Measurements from ENCODE around the gene CLCN5. TPM values are rescaled to one million over a fixed set of nuclear protein-coding genes. Genes with fewer than 3 reads are reported as not detected.

The CLCN5 gene
- total RNA-seq, 3 donors from 2014 or later: 5.0 to 7.5 (median 6.6) TPM

DNA sequence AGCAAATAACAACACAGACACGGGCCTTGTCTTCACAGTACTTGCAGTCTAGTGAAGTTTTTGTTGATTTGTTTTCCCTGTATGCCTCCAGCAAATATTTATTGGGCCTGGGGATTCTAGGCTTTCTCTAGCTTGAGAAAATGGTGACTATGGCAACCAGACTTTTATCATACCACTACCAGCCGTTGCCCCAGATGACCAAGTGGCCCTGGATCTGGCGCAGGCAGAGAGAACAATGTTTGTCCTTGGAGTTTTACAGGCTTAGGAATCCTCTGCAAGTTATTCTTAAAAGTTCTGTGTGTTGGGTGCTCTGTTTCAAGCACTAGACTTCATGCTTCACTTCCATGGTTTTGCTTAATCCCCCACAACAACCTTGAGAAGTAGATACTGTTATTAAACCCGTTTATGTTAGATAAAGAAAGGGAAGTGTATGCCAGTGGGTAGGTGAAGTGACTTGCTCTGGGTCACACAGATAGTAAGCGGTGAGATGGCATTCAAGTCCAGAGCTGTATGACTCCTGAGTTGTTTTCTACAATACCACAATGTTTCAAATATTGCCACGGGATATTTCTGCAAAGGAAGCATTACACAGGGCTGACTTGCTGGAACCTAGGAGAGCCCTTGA lies 183.8 kb downstream of the CLCN5 start:
- H3K4me3 ChIP-seq: no peak overlapping the region
- H3K27ac ChIP-seq: no peak overlapping the region
- DNase-seq (ENCODE audit: low spot score in 2 of 2): no peak
- TF ChIP-seq POLR2AphosphoS5 (IDR thresholded peaks at IDR 0.05): no peak
- TF ChIP-seq POLR2A (IDR thresholded peaks at IDR 0.05): no peak
- TF ChIP-seq, protein P1, sequence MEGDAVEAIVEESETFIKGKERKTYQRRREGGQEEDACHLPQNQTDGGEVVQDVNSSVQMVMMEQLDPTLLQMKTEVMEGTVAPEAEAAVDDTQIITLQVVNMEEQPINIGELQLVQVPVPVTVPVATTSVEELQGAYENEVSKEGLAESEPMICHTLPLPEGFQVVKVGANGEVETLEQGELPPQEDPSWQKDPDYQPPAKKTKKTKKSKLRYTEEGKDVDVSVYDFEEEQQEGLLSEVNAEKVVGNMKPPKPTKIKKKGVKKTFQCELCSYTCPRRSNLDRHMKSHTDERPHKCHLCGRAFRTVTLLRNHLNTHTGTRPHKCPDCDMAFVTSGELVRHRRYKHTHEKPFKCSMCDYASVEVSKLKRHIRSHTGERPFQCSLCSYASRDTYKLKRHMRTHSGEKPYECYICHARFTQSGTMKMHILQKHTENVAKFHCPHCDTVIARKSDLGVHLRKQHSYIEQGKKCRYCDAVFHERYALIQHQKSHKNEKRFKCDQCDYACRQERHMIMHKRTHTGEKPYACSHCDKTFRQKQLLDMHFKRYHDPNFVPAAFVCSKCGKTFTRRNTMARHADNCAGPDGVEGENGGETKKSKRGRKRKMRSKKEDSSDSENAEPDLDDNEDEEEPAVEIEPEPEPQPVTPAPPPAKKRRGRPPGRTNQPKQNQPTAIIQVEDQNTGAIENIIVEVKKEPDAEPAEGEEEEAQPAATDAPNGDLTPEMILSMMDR (IDR thresholded peaks at IDR 0.05): no peak
- no peaks in the 10 kb centered on the region for H3K36me3 ChIP-seq
- H3K4me1 ChIP-seq: no peaks in the 10 kb centered on the region
- no peaks in the 10 kb centered on the region for H3K9me3 ChIP-seq
- intact Hi-C loops (cut with DNase I; ENCODE audit: low total_unique reads): no loop called here
- peaks cover 0 to 47% of the 10 kb centered on the region in 2 donors for H3K27me3 ChIP-seq

GRCh38 chrX:50107470-50107869 lies 185.1 kb downstream of the CLCN5 start:
- Histone ChIP-seq H3K36me3 (no peaks in the 10 kb centered on the region), H3K27ac (no peak overlapping the region), H3K27me3 (peaks cover 0 to 39% of the 10 kb centered on the region in 2 donors), H3K4me1 (no peaks in the 10 kb centered on the region), H3K9me3 (no peaks in the 10 kb centered on the region), H3K4me3 (no peak overlapping the region)
- DNase-seq (ENCODE audit: low spot score in 2 of 2): no peak
- intact Hi-C loops (cut with DNase I; ENCODE audit: low total_unique reads): no loop called here
- TF ChIP-seq, protein P1 (IDR thresholded peaks at IDR 0.05): no peak
- no peak for TF ChIP-seq POLR2AphosphoS5 (IDR thresholded peaks at IDR 0.05)
- TF ChIP-seq POLR2A (IDR thresholded peaks at IDR 0.05): no peak

GRCh38 chrX:50108264-50108663 lies 185.9 kb downstream of the CLCN5 start:
- no peak for DNase-seq (ENCODE audit: low spot score in 2 of 2)
- Histone ChIP-seq H3K9me3 (no peaks in the 10 kb centered on the region), H3K27me3 (peaks cover 0 to 35% of the 10 kb centered on the region in 2 donors), H3K27ac (no peak overlapping the region), H3K36me3 (no peaks in the 10 kb centered on the region), H3K4me1 (no peaks in the 10 kb centered on the region), H3K4me3 (no peak overlapping the region)
- intact Hi-C loops (cut with DNase I; ENCODE audit: low total_unique reads): no loop called here
- TF ChIP-seq POLR2AphosphoS5 (IDR thresholded peaks at IDR 0.05) (no peak), POLR2A (IDR thresholded peaks at IDR 0.05) (no peak)
- TF ChIP-seq, protein P1 (IDR thresholded peaks at IDR 0.05): no peak

GRCh38 chrX:50111742-50112141 lies 189.3 kb downstream of the CLCN5 start:
- TF ChIP-seq POLR2AphosphoS5 (IDR thresholded peaks at IDR 0.05) (no peak), POLR2A (IDR thresholded peaks at IDR 0.05) (no peak)
- TF ChIP-seq, protein P1 (IDR thresholded peaks at IDR 0.05): no peak
- no peaks in the 10 kb centered on the region for H3K4me1 ChIP-seq
- intact Hi-C loops (cut with DNase I; ENCODE audit: low total_unique reads): no loop called here
- peaks cover 0 to 11% of the 10 kb centered on the region in 2 donors for H3K27me3 ChIP-seq
- H3K9me3 ChIP-seq: no peaks in the 10 kb centered on the region
- no peak overlapping the region for H3K4me3 ChIP-seq
- no peak overlapping the region for H3K27ac ChIP-seq
- no peaks in the 10 kb centered on the region for H3K36me3 ChIP-seq
- DNase-seq (ENCODE audit: low spot score in 2 of 2): peak in 1 of 2 donors; percentile 26

DNA sequence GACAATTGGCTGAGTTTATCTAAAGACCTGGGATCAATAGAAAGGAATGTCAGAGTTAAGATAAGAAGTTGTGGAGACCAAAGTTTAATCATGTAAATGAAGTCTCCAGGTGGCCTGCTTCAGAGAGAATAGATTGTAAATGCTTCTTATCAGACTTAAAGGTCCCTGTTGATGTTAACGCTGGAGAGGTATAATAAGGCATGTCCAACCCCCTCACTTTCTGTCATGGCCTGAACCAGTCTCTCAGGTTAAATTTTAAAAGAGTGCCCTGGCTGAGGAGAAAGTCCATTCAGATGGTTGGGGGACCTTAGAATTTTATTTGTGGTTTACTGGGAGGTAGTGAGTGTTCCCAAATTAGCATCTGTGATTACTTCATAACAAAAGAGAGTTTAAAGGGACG lies 191.7 kb downstream of the CLCN5 start:
- no peaks in the 10 kb centered on the region for H3K4me1 ChIP-seq
- intact Hi-C loops (cut with DNase I; ENCODE audit: low total_unique reads): no loop called here
- H3K36me3 ChIP-seq: no peaks in the 10 kb centered on the region
- peaks cover 0 to 21% of the 10 kb centered on the region in 2 donors for H3K27me3 ChIP-seq
- no peak for TF ChIP-seq POLR2A (IDR thresholded peaks at IDR 0.05)
- TF ChIP-seq, protein P1 (IDR thresholded peaks at IDR 0.05): no peak
- no peak for TF ChIP-seq POLR2AphosphoS5 (IDR thresholded peaks at IDR 0.05)
- H3K4me3 ChIP-seq: no peak overlapping the region
- H3K9me3 ChIP-seq: no peaks in the 10 kb centered on the region
- no peak overlapping the region for H3K27ac ChIP-seq
- DNase-seq (ENCODE audit: low spot score in 2 of 2): no peak

All from breast epithelium (tissue), 4 donors.